Endometrial microvascular endothelial cells (primary cell): Measurements from ENCODE around the gene GRIFIN. TPM values are rescaled to one million over a fixed set of nuclear protein-coding genes. Genes with fewer than 3 reads are reported as not detected.
"Not testable (repeated sequence)": the region's sequence is repeated elsewhere in the genome, so short reads cannot be mapped to it uniquely, and the experiment has no call there.

ENCODE experiments used
- in situ Hi-C: cut with HindIII; loops from 2 replicates; pipeline ENCODE4 v1.10.0; 2017; ENCODE audit warnings: low sequenced_read_pairs, low pct_unique_long_range_greater_than_20kb; ENCODE audit errors: inconsistent ontology term
- total RNA-seq: library from RNA; depleted of rRNA; stranded (reverse); fragments of >200 nt; gene quantifications from one replicate; pipeline ENCODE4 v1.2.3, GENCODE V29; 2015; ENCODE audit errors: inconsistent ontology term

The GRIFIN gene
- total RNA-seq, 1 donor from 2014 or later = not detected

GRCh38 chr7:2470204-2471021 lies 5.8 kb downstream of the GRIFIN start:
- in situ Hi-C loops = no loop called here

GRCh38 chr7:2469460-2470203 lies 6.6 kb downstream of the GRIFIN start:
- in situ Hi-C loops = not testable (repeated sequence)

- in situ Hi-C loops = no loop called here
These were observed 8.0 kb downstream of the GRIFIN start for GRCh38 chr7:2468227-2468626.

- in situ Hi-C loops = no loop called here
These were observed 9.5 kb downstream of the GRIFIN start for GRCh38 chr7:2466675-2467074.

GRCh38 chr7:2465928-2466327 lies 10.3 kb downstream of the GRIFIN start:
- in situ Hi-C loops = no loop called here

- in situ Hi-C loops = no loop called here
These were observed 13.5 kb downstream of the GRIFIN start for GRCh38 chr7:2462731-2463130.

GRCh38 chr7:2461268-2462026 lies 14.8 kb downstream of the GRIFIN start:
- in situ Hi-C loops = no loop called here

GRCh38 chr7:2460641-2461040 lies 15.6 kb downstream of the GRIFIN start:
- in situ Hi-C loops = no loop called here

GRCh38 chr7:2460188-2460587 lies 16.0 kb downstream of the GRIFIN start:
- in situ Hi-C loops = no loop called here

GRCh38 chr7:2459674-2460073 lies 16.5 kb downstream of the GRIFIN start:
- in situ Hi-C loops = no loop called here

GRCh38 chr7:2453849-2454248 lies 22.3 kb downstream of the GRIFIN start:
- in situ Hi-C loops = not testable (repeated sequence)

- in situ Hi-C loops = no loop called here
These were observed 23.4 kb downstream of the GRIFIN start for GRCh38 chr7:2452643-2453270.

- in situ Hi-C loops = no loop called here
These were observed 24.1 kb downstream of the GRIFIN start for GRCh38 chr7:2452074-2452507.

- in situ Hi-C loops = no loop called here
These were observed 24.8 kb downstream of the GRIFIN start for GRCh38 chr7:2451171-2452073.

- in situ Hi-C loops = no loop called here
These were observed 25.7 kb downstream of the GRIFIN start for GRCh38 chr7:2450198-2451107.

- in situ Hi-C loops = no loop called here
These were observed 29.5 kb downstream of the GRIFIN start for GRCh38 chr7:2446676-2447075.

- in situ Hi-C loops = no loop called here
These were observed 30.2 kb downstream of the GRIFIN start for GRCh38 chr7:2445898-2446555.
